Stimulated activated CD8-positive, alpha-beta memory T cell treated with anti-CD3 and anti-CD28 coated beads, Interleukin-7, amount 100 ng/mL, for 48 hours (primary cell): ENCODE measurements around the gene PPIG.
"Not testable (repeated sequence)": the region's sequence is repeated elsewhere in the genome, so short reads cannot be mapped to it uniquely, and the experiment has no call there.

ENCODE experiments used
- DNase-seq, 2 donors: peaks; one replicate each; pipeline ENCODE4 v3.0.0-alpha.2; 2020; ENCODE audit warnings: low read depth in 1 of 2; ENCODE audit errors: extremely low read depth in 1 of 2

PPIG gene

GRCh38 chr2:169661265-169661664, 77.1 kb downstream of the PPIG start:
- no peak for DNase-seq

- DNase-seq = no peak
Measured at GRCh38 chr2:169662744-169663143, 78.6 kb downstream of the PPIG start.

GRCh38 chr2:169663247-169663646, 79.1 kb downstream of the PPIG start:
- no peak for DNase-seq

- no peak for DNase-seq
Measured at GRCh38 chr2:169664600-169664977, 80.4 kb downstream of the PPIG start.

- no peak for DNase-seq
Measured at GRCh38 chr2:169664978-169665930, 81.1 kb downstream of the PPIG start.

GRCh38 chr2:169667583-169667982, 83.4 kb downstream of the PPIG start:
- no peak for DNase-seq

GRCh38 chr2:169670215-169670651, 86.1 kb downstream of the PPIG start:
- no peak for DNase-seq

- no peak for DNase-seq
Measured at GRCh38 chr2:169670937-169671336, 86.8 kb downstream of the PPIG start.

- no peak for DNase-seq
Measured at GRCh38 chr2:169672406-169672805, 88.3 kb downstream of the PPIG start.

GRCh38 chr2:169673106-169673505, 89.0 kb downstream of the PPIG start:
- DNase-seq = no peak

- DNase-seq = no peak
Measured at GRCh38 chr2:169673921-169674320, 89.8 kb downstream of the PPIG start.

GRCh38 chr2:169676357-169676756, 92.2 kb downstream of the PPIG start:
- no peak for DNase-seq

GRCh38 chr2:169676850-169677249, 92.7 kb downstream of the PPIG start:
- no peak for DNase-seq

GRCh38 chr2:169683054-169683424, 98.9 kb downstream of the PPIG start:
- no peak for DNase-seq

GRCh38 chr2:169683425-169684134, 99.4 kb downstream of the PPIG start:
- no peak for DNase-seq

- DNase-seq = no peak
Measured at GRCh38 chr2:169684135-169684565, 100.0 kb downstream of the PPIG start.

GRCh38 chr2:169684712-169685111, 100.6 kb downstream of the PPIG start:
- not testable (repeated sequence) for DNase-seq

GRCh38 chr2:169686825-169687224, 102.7 kb downstream of the PPIG start:
- DNase-seq = not testable (repeated sequence)

GRCh38 chr2:169687943-169688342, 103.8 kb downstream of the PPIG start:
- not testable (repeated sequence) for DNase-seq

GRCh38 chr2:169690958-169691357, 106.8 kb downstream of the PPIG start:
- DNase-seq = no peak
